HCT116 (cell line): Measurements from ENCODE around the gene PRAF2.

Experiments
- CEBPB ChIP-seq: IDR thresholded peaks from 2 replicates; pipeline ENCODE4 v1.6.1; 2012; ENCODE audit warnings: low read depth
- ELF1 ChIP-seq: IDR thresholded peaks from 2 replicates; pipeline ENCODE4 v1.6.1; 2012; ENCODE audit warnings: low read depth, borderline replicate concordance
- EZH2 ChIP-seq: fragments of 200-600 bp; sonication (generic); IDR thresholded peaks from 2 replicates; pipeline ENCODE4 v1.6.1; 2017; ENCODE audit warnings: antibody characterized with exemption, mixed run types
- EZH2phosphoT487 ChIP-seq: fragments of 200-600 bp; IDR thresholded peaks from 2 replicates; pipeline ENCODE4 v1.6.1; 2018; ENCODE audit warnings: antibody characterized with exemption, borderline replicate concordance
- POLR2A ChIP-seq: IDR thresholded peaks from 2 replicates; pipeline ENCODE4 v1.7.0; 2011; ENCODE audit warnings: borderline replicate concordance; ENCODE audit not compliant: insufficient read depth, insufficient read length; ENCODE audit errors: extremely low read depth
- POLR2AphosphoS5 ChIP-seq: IDR thresholded peaks from 2 replicates; pipeline ENCODE4 v1.6.1; 2011; ENCODE audit warnings: mild to moderate bottlenecking, low read depth, low read length, moderate library complexity
- RAD21 ChIP-seq: IDR thresholded peaks from 2 replicates; pipeline ENCODE4 v1.6.1; 2012; ENCODE audit warnings: low read depth, mild to moderate bottlenecking
- SIN3A ChIP-seq: IDR thresholded peaks from 2 replicates; pipeline ENCODE4 v1.6.1; 2012; ENCODE audit warnings: low read depth
- TCF7L2 ChIP-seq: IDR thresholded peaks from 2 replicates; pipeline ENCODE4 v1.7.0; 2011; ENCODE audit warnings: borderline replicate concordance, inconsistent platforms; ENCODE audit not compliant: insufficient read depth, insufficient read length; ENCODE audit errors: extremely low read depth
- YY1 ChIP-seq: IDR thresholded peaks from 2 replicates; pipeline ENCODE4 v1.6.1; 2011; ENCODE audit warnings: low read length, low read depth, moderate library complexity, mild to moderate bottlenecking; ENCODE audit not compliant: insufficient replicate concordance; ENCODE audit errors: extremely low read depth
- TF ChIP-seq, protein P1 (sequence below), 3 experiments: fragments of 200-600 bp in 1 of 3; sonication (generic) in 1 of 3; IDR thresholded peaks in 2 of 3; conservative IDR thresholded peaks in 1 of 3; 2 replicates each; pipeline ENCODE4 v1.5.1; 2012 to 2017; ENCODE audit warnings: low read depth in 2 of 3, low read length in 2 of 3, antibody characterized with exemption in 1 of 3, borderline replicate concordance in 1 of 3, control low read depth in 1 of 3, mild to moderate bottlenecking in 1 of 3, mixed read lengths in 1 of 3, mixed run types in 1 of 3, moderate library complexity in 1 of 3; ENCODE audit not compliant: insufficient read depth in 1 of 3
- TF ChIP-seq, protein P2 (sequence below): IDR thresholded peaks from 2 replicates; pipeline ENCODE4 v1.6.1; 2012
- TF ChIP-seq, protein P3 (sequence below): IDR thresholded peaks from 2 replicates; pipeline ENCODE4 v1.6.1; 2012; ENCODE audit warnings: low read depth

DNA sequence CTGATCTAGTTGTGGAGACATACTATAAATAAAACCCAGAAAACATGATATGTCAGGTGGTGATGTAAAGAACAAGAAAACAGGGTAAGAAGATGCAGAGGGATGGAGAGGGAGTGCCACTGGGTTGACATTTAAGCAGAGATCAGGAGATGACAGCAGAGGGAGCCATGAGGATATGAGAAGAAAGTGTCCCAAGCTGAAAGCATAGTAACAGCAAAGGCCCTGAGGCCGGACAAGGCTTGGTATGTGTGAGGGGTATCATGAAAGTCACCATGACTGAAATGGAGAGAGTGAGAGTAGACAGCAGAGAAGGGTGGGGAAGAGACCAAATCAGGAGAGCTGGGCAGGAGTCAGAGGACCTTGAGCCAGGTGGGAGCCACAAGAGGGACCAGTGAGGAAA, 46.3 kb upstream of the PRAF2 start:
- TF ChIP-seq EZH2phosphoT487 (no peak), EZH2 (no peak), POLR2A (no peak), RAD21 (no peak), TCF7L2 (no peak), CEBPB (no peak), ELF1 (no peak), SIN3A (no peak), POLR2AphosphoS5 (no peak), YY1 (no peak)
- TF ChIP-seq, protein P1, sequence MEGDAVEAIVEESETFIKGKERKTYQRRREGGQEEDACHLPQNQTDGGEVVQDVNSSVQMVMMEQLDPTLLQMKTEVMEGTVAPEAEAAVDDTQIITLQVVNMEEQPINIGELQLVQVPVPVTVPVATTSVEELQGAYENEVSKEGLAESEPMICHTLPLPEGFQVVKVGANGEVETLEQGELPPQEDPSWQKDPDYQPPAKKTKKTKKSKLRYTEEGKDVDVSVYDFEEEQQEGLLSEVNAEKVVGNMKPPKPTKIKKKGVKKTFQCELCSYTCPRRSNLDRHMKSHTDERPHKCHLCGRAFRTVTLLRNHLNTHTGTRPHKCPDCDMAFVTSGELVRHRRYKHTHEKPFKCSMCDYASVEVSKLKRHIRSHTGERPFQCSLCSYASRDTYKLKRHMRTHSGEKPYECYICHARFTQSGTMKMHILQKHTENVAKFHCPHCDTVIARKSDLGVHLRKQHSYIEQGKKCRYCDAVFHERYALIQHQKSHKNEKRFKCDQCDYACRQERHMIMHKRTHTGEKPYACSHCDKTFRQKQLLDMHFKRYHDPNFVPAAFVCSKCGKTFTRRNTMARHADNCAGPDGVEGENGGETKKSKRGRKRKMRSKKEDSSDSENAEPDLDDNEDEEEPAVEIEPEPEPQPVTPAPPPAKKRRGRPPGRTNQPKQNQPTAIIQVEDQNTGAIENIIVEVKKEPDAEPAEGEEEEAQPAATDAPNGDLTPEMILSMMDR (IDR thresholded peaks at IDR 0.05 in 2 of 3, conservative IDR thresholded peaks at IDR 0.05 in 1 of 3; ENCODE audit: borderline replicate concordance in 1 of 3, insufficient read depth in 1 of 3, low read depth in 2 of 3, low read length in 2 of 3) = 0 out of 6 replicates have a peak, but pooled peaks of 1 of the 3 experiments have one; percentile 16
- TF ChIP-seq, protein P2, sequence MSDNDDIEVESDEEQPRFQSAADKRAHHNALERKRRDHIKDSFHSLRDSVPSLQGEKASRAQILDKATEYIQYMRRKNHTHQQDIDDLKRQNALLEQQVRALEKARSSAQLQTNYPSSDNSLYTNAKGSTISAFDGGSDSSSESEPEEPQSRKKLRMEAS = no peak
- TF ChIP-seq, protein P3, sequence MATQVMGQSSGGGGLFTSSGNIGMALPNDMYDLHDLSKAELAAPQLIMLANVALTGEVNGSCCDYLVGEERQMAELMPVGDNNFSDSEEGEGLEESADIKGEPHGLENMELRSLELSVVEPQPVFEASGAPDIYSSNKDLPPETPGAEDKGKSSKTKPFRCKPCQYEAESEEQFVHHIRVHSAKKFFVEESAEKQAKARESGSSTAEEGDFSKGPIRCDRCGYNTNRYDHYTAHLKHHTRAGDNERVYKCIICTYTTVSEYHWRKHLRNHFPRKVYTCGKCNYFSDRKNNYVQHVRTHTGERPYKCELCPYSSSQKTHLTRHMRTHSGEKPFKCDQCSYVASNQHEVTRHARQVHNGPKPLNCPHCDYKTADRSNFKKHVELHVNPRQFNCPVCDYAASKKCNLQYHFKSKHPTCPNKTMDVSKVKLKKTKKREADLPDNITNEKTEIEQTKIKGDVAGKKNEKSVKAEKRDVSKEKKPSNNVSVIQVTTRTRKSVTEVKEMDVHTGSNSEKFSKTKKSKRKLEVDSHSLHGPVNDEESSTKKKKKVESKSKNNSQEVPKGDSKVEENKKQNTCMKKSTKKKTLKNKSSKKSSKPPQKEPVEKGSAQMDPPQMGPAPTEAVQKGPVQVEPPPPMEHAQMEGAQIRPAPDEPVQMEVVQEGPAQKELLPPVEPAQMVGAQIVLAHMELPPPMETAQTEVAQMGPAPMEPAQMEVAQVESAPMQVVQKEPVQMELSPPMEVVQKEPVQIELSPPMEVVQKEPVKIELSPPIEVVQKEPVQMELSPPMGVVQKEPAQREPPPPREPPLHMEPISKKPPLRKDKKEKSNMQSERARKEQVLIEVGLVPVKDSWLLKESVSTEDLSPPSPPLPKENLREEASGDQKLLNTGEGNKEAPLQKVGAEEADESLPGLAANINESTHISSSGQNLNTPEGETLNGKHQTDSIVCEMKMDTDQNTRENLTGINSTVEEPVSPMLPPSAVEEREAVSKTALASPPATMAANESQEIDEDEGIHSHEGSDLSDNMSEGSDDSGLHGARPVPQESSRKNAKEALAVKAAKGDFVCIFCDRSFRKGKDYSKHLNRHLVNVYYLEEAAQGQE = no peak
